DLD1 (cell line): ENCODE results near the gene TENM3.

ENCODE experiments used
- in situ Hi-C: cut with HindIII; loops from 2 replicates; pipeline ENCODE4 v1.10.0; 2017; ENCODE audit warnings: low sequenced_read_pairs

The TENM3 gene

GRCh38 chr4:182250446-182250845 lies 7.2 kb downstream of the TENM3 start:
- in situ Hi-C loops = no loop called here

- in situ Hi-C loops = no loop called here
Measured at GRCh38 chr4:182251116-182251515, 7.9 kb downstream of the TENM3 start.

- in situ Hi-C loops = no loop called here
Measured at GRCh38 chr4:182252220-182252619, 9.0 kb downstream of the TENM3 start.

- in situ Hi-C loops = no loop called here
Measured at GRCh38 chr4:182254026-182254780, 11.0 kb downstream of the TENM3 start.

- in situ Hi-C loops = no loop called here
Measured at GRCh38 chr4:182255441-182256190, 12.4 kb downstream of the TENM3 start.

- in situ Hi-C loops = no loop called here
Measured at GRCh38 chr4:182257016-182257415, 13.8 kb downstream of the TENM3 start.

GRCh38 chr4:182257503-182257902 lies 14.3 kb downstream of the TENM3 start:
- in situ Hi-C loops = no loop called here

- in situ Hi-C loops = no loop called here
Measured at GRCh38 chr4:182258441-182259000, 15.3 kb downstream of the TENM3 start.

- in situ Hi-C loops = no loop called here
Measured at GRCh38 chr4:182261651-182262223, 18.5 kb downstream of the TENM3 start.

GRCh38 chr4:182263562-182263961 lies 20.4 kb downstream of the TENM3 start:
- in situ Hi-C loops = no loop called here

- in situ Hi-C loops = no loop called here
Measured at GRCh38 chr4:182264139-182264752, 21.0 kb downstream of the TENM3 start.

- in situ Hi-C loops = no loop called here
Measured at GRCh38 chr4:182265881-182266280, 22.7 kb downstream of the TENM3 start.

GRCh38 chr4:182267048-182267447 lies 23.8 kb downstream of the TENM3 start:
- in situ Hi-C loops = no loop called here

GRCh38 chr4:182268966-182269365 lies 25.8 kb downstream of the TENM3 start:
- in situ Hi-C loops = no loop called here

GRCh38 chr4:182271731-182272130 lies 28.5 kb downstream of the TENM3 start:
- in situ Hi-C loops = no loop called here

GRCh38 chr4:182272151-182272550 lies 28.9 kb downstream of the TENM3 start:
- in situ Hi-C loops = no loop called here

- in situ Hi-C loops = no loop called here
Measured at GRCh38 chr4:182273191-182273935, 30.2 kb downstream of the TENM3 start.

- in situ Hi-C loops = no loop called here
Measured at GRCh38 chr4:182276210-182277109, 33.3 kb downstream of the TENM3 start.

GRCh38 chr4:182277377-182277776 lies 34.2 kb downstream of the TENM3 start:
- in situ Hi-C loops = no loop called here
